ENCODE data around the gene MBNL2. TPM values are rescaled to one million over a fixed set of nuclear protein-coding genes. Genes with fewer than 3 reads are reported as not detected.

Gene MBNL2
- total RNA-seq, 1 experiment from 2014 or later, result 0.17 TPM

GRCh38 chr13:97192166-97192565 lies 30.0 kb upstream of the MBNL2 start:
- no peak overlapping the region for H2AK5ac ChIP-seq (ENCODE audit: insufficient read length, low read length)
- H3K4ac ChIP-seq (ENCODE audit: low read depth, low read length), result no peak overlapping the region
- no peak overlapping the region for H2BK12ac ChIP-seq (ENCODE audit: insufficient read length, low read depth, low read length)
- TF ChIP-seq CTCF (conservative IDR thresholded peaks at IDR 0.05), result no peak
- no peak overlapping the region for H3K56ac ChIP-seq (ENCODE audit: insufficient read length, low read depth, low read length)
- no peak overlapping the region for H3K4me2 ChIP-seq (ENCODE audit: insufficient read depth, insufficient read length, low read length)
- H4K5ac ChIP-seq (ENCODE audit: insufficient read length, low read depth, low read length), result no peak overlapping the region
- H3K4me3 Mint-ChIP-seq, result no peak overlapping the region
- no peak overlapping the region for H3K23ac ChIP-seq (ENCODE audit: insufficient read length, low read depth, low read length)
- no peak overlapping the region for H2BK5ac ChIP-seq (ENCODE audit: insufficient read length, low read length)
- DNase-seq, result no peak
- WGBS (ENCODE audit: extremely low coverage, insufficient read length, low lambda C conversion rate), result no CpG with 5 or more reads among the region's 3 CpGs
- H3K27me3 Mint-ChIP-seq (ENCODE audit: low read depth), result peaks cover 28% of the 10 kb centered on the region
- no peak overlapping the region for H3K18ac ChIP-seq (ENCODE audit: insufficient read length, low read depth, low read length)
- H3K4me1 ChIP-seq (ENCODE audit: insufficient read depth, low read length), result peaks cover 12% of the 10 kb centered on the region; the same call in 1 of the 2 replicates
- H2BK20ac ChIP-seq (ENCODE audit: low read depth, low read length, poor library complexity, severe bottlenecking), result no peak overlapping the region
- no peak overlapping the region for H3K27ac ChIP-seq (ENCODE audit: insufficient read length, low read depth, low read length)
- H3K14ac ChIP-seq (ENCODE audit: insufficient read depth, low read length), result no peak overlapping the region
- H3K23me2 ChIP-seq (ENCODE audit: insufficient read length, low read depth, low read length, poor library complexity, severe bottlenecking), result no peaks in the 10 kb centered on the region
- no peaks in the 10 kb centered on the region for H3K79me2 ChIP-seq (ENCODE audit: insufficient read depth, low read length)
- H3K9me3 ChIP-seq (ENCODE audit: control insufficient read depth, low read depth, low read length), result no peaks in the 10 kb centered on the region
- H3K36me3 Mint-ChIP-seq (ENCODE audit: insufficient read depth in 1 of 3, low read depth in 3 of 3), result no peaks in the 10 kb centered on the region
- H3K27me3 ChIP-seq (ENCODE audit: insufficient read depth, low read length), result no peaks in the 10 kb centered on the region
- H2AFZ ChIP-seq (ENCODE audit: low read length), result no peak overlapping the region
- H3K4me1 Mint-ChIP-seq, result peaks cover 12 to 26% of the 10 kb centered on the region in 2 experiments
- no peaks in the 10 kb centered on the region; a peak in 1 of 5 replicates for H3K9me3 Mint-ChIP-seq
- H4K8ac ChIP-seq (replicated peaks; ENCODE audit: insufficient read length, low read depth, low read length), result no peak overlapping the region
- H4K91ac ChIP-seq (ENCODE audit: insufficient read length, low read depth, low read length), result no peak overlapping the region
- H3K9ac ChIP-seq (ENCODE audit: extremely low read depth, insufficient read length, low read length), result no peak overlapping the region
- no peak overlapping the region for H3T11ph ChIP-seq (ENCODE audit: low read length)
- no peaks in the 10 kb centered on the region for H3K79me1 ChIP-seq (ENCODE audit: insufficient read depth, low read depth, low read length, poor library complexity, severe bottlenecking)
- no peaks in the 10 kb centered on the region for H4K20me1 ChIP-seq (ENCODE audit: control insufficient read depth, insufficient read depth, insufficient read length)
- no peak overlapping the region for H2BK15ac ChIP-seq (ENCODE audit: low read depth, low read length)
- H3K27ac Mint-ChIP-seq, result no peak overlapping the region
- H2BK120ac ChIP-seq (ENCODE audit: low read depth, low read length, poor library complexity, severe bottlenecking), result no peak overlapping the region

Data from H9 (cell line).